ENCODE data around the gene KRT32.

- TF ChIP-seq ZNF8 (CRISPR knock-in tag; IDR thresholded peaks at IDR 0.05) (no peak), ZC3H10 (CRISPR knock-in tag; IDR thresholded peaks at IDR 0.05) (no peak), ZFP30 (CRISPR knock-in tag; IDR thresholded peaks at IDR 0.05) (no peak), POU6F1 (CRISPR knock-in tag; IDR thresholded peaks at IDR 0.05; ENCODE audit: borderline replicate concordance, low read depth) (no peak), ZNF70 (CRISPR knock-in tag; IDR thresholded peaks at IDR 0.05) (no peak), ZFP3 (CRISPR knock-in tag; IDR thresholded peaks at IDR 0.05) (no peak)
These were observed 7.7 kb upstream of the KRT32 start for GRCh38 chr17:41474863-41475262.

Measured in SK-N-SH treated with all-trans-retinoic acid at 6 μM for 48 hours (cell line).